ENCODE results near the gene DUSP16.
"Not testable (repeated sequence)": the region's sequence is repeated elsewhere in the genome, so short reads cannot be mapped to it uniquely, and the experiment has no call there.

The DUSP16 gene

GRCh38 chr12:12546314-12546772 lies 16.3 kb downstream of the DUSP16 start:
- DNase-seq (ENCODE audit: low read depth in 2 of 2), result no peak

GRCh38 chr12:12543959-12544358 lies 18.7 kb downstream of the DUSP16 start:
- DNase-seq (ENCODE audit: low read depth in 2 of 2), result no peak

GRCh38 chr12:12542964-12543363 lies 19.7 kb downstream of the DUSP16 start:
- no peak for DNase-seq (ENCODE audit: low read depth in 2 of 2)

GRCh38 chr12:12542286-12542685 lies 20.4 kb downstream of the DUSP16 start:
- no peak for DNase-seq (ENCODE audit: low read depth in 2 of 2)

GRCh38 chr12:12541782-12542181 lies 20.9 kb downstream of the DUSP16 start:
- DNase-seq (ENCODE audit: low read depth in 2 of 2), result no peak

- no peak for DNase-seq (ENCODE audit: low read depth in 2 of 2)
These were observed 22.2 kb downstream of the DUSP16 start for GRCh38 chr12:12540261-12541013.

- DNase-seq (ENCODE audit: low read depth in 2 of 2), result no peak
These were observed 23.4 kb downstream of the DUSP16 start for GRCh38 chr12:12539028-12539810.

GRCh38 chr12:12538535-12538934 lies 24.1 kb downstream of the DUSP16 start:
- DNase-seq (ENCODE audit: low read depth in 2 of 2), result no peak

- no peak for DNase-seq (ENCODE audit: low read depth in 2 of 2)
These were observed 25.2 kb downstream of the DUSP16 start for GRCh38 chr12:12537421-12537820.

GRCh38 chr12:12534975-12535374 lies 27.7 kb downstream of the DUSP16 start:
- DNase-seq (ENCODE audit: low read depth in 2 of 2), result no peak

- DNase-seq (ENCODE audit: low read depth in 2 of 2), result no peak
These were observed 28.3 kb downstream of the DUSP16 start for GRCh38 chr12:12534166-12534866.

GRCh38 chr12:12533238-12533829 lies 29.3 kb downstream of the DUSP16 start:
- no peak for DNase-seq (ENCODE audit: low read depth in 2 of 2)

GRCh38 chr12:12531194-12531593 lies 31.5 kb downstream of the DUSP16 start:
- DNase-seq (ENCODE audit: low read depth in 2 of 2), result no peak

- DNase-seq (ENCODE audit: low read depth in 2 of 2), result no peak
These were observed 32.8 kb downstream of the DUSP16 start for GRCh38 chr12:12529783-12530421.

GRCh38 chr12:12528361-12529270 lies 34.0 kb downstream of the DUSP16 start:
- DNase-seq (ENCODE audit: low read depth in 2 of 2), result no peak

GRCh38 chr12:12527820-12528296 lies 34.8 kb downstream of the DUSP16 start:
- no peak for DNase-seq (ENCODE audit: low read depth in 2 of 2)

- DNase-seq (ENCODE audit: low read depth in 2 of 2), result no peak
These were observed 38.5 kb downstream of the DUSP16 start for GRCh38 chr12:12524128-12524527.

GRCh38 chr12:12523229-12523628 lies 39.4 kb downstream of the DUSP16 start:
- DNase-seq (ENCODE audit: low read depth in 2 of 2), result no peak

- DNase-seq (ENCODE audit: low read depth in 2 of 2), result not testable (repeated sequence)
These were observed 40.0 kb downstream of the DUSP16 start for GRCh38 chr12:12522657-12523056.

GRCh38 chr12:12521888-12522287 lies 40.8 kb downstream of the DUSP16 start:
- DNase-seq (ENCODE audit: low read depth in 2 of 2), result no peak
